Measurements from ENCODE around the gene SLC10A7. TPM values are rescaled to one million over a fixed set of nuclear protein-coding genes. Genes with fewer than 3 reads are reported as not detected.

Gene SLC10A7
- total RNA-seq, 1 donor from 2014 or later = 8.9 TPM

- Histone ChIP-seq H3K9ac (ENCODE audit: low read length) (no peak overlapping the region), H3K4me2 (ENCODE audit: low read length) (no peak overlapping the region), H3K27me3 (ENCODE audit: insufficient read depth, low read length) (no peaks in the 10 kb centered on the region), H3K9me3 (ENCODE audit: insufficient read depth, low read depth, low read length) (no peaks in the 10 kb centered on the region), H3K4me3 (ENCODE audit: insufficient read depth, low read depth, low read length) (no peak overlapping the region), H3K27ac (ENCODE audit: low read depth, low read length) (no peak overlapping the region), H2AFZ (ENCODE audit: low read depth, low read length) (no peak overlapping the region), H3K79me2 (ENCODE audit: insufficient read depth, low read length) (no peaks in the 10 kb centered on the region), H4K20me1 (ENCODE audit: insufficient read depth, low read length) (no peaks in the 10 kb centered on the region), H3K4me1 (ENCODE audit: insufficient read depth, low read length) (peaks cover 9% of the 10 kb centered on the region), H3K36me3 (ENCODE audit: insufficient read depth, low read length) (no peaks in the 10 kb centered on the region)
- Mint-ChIP-seq H3K27me3 (ENCODE audit: low read depth, unreplicated experiment) (no peaks in the 10 kb centered on the region), H3K9me3 (ENCODE audit: unreplicated experiment) (no peaks in the 10 kb centered on the region), H3K4me1 (ENCODE audit: low read depth, unreplicated experiment) (peaks cover 14% of the 10 kb centered on the region), H3K4me3 (ENCODE audit: unreplicated experiment) (no peak overlapping the region), H3K27ac (ENCODE audit: unreplicated experiment) (no peak overlapping the region), H3K36me3 (ENCODE audit: low read depth, unreplicated experiment) (peaks cover 4% of the 10 kb centered on the region)
- no peak for DNase-seq (ENCODE audit: low read depth)
- TF ChIP-seq EZH2 (IDR thresholded peaks at IDR 0.05; ENCODE audit: insufficient read depth, low read length) (no peak), CTCF (IDR thresholded peaks at IDR 0.05; ENCODE audit: insufficient read depth, low read depth, low read length) (no peak)
- no peak for FAIRE-seq
Measured at GRCh38 chr4:146260521-146260920, 261.2 kb downstream of the SLC10A7 start.

GRCh38 chr4:146257511-146257910 is 264.2 kb downstream of the SLC10A7 start:
- no peak overlapping the region for H3K27ac Mint-ChIP-seq (ENCODE audit: unreplicated experiment)
- Histone ChIP-seq H3K27me3 (ENCODE audit: insufficient read depth, low read length) (no peaks in the 10 kb centered on the region), H3K9me3 (ENCODE audit: insufficient read depth, low read depth, low read length) (no peaks in the 10 kb centered on the region), H3K4me3 (ENCODE audit: insufficient read depth, low read depth, low read length) (no peak overlapping the region), H3K4me1 (ENCODE audit: insufficient read depth, low read length) (peaks cover 16% of the 10 kb centered on the region), H3K9ac (ENCODE audit: low read length) (no peak overlapping the region), H4K20me1 (ENCODE audit: insufficient read depth, low read length) (no peaks in the 10 kb centered on the region), H3K79me2 (ENCODE audit: insufficient read depth, low read length) (no peaks in the 10 kb centered on the region), H3K36me3 (ENCODE audit: insufficient read depth, low read length) (no peaks in the 10 kb centered on the region), H3K4me2 (ENCODE audit: low read length) (no peak overlapping the region), H3K27ac (ENCODE audit: low read depth, low read length) (no peak overlapping the region), H2AFZ (ENCODE audit: low read depth, low read length) (no peak overlapping the region)
- TF ChIP-seq EZH2 (IDR thresholded peaks at IDR 0.05; ENCODE audit: insufficient read depth, low read length) = no peak
- TF ChIP-seq CTCF (IDR thresholded peaks at IDR 0.05; ENCODE audit: insufficient read depth, low read depth, low read length) = no peak
- peaks cover 20% of the 10 kb centered on the region for H3K4me1 Mint-ChIP-seq (ENCODE audit: low read depth, unreplicated experiment)
- H3K4me3 Mint-ChIP-seq (ENCODE audit: unreplicated experiment) = no peak overlapping the region
- H3K36me3 Mint-ChIP-seq (ENCODE audit: low read depth, unreplicated experiment) = peaks cover 4% of the 10 kb centered on the region
- FAIRE-seq (no peak), DNase-seq (ENCODE audit: low read depth) (no peak)
- H3K27me3 Mint-ChIP-seq (ENCODE audit: low read depth, unreplicated experiment) = no peaks in the 10 kb centered on the region
- no peaks in the 10 kb centered on the region for H3K9me3 Mint-ChIP-seq (ENCODE audit: unreplicated experiment)

GRCh38 chr4:146256328-146256727 is 265.4 kb downstream of the SLC10A7 start:
- Histone ChIP-seq H2AFZ (ENCODE audit: low read depth, low read length) (no peak overlapping the region), H3K4me1 (ENCODE audit: insufficient read depth, low read length) (peaks cover 16% of the 10 kb centered on the region), H3K79me2 (ENCODE audit: insufficient read depth, low read length) (no peaks in the 10 kb centered on the region), H3K9ac (ENCODE audit: low read length) (peak overlapping the region; percentile 44), H3K9me3 (ENCODE audit: insufficient read depth, low read depth, low read length) (no peaks in the 10 kb centered on the region), H3K4me3 (ENCODE audit: insufficient read depth, low read depth, low read length) (peak overlapping the region; percentile 15), H4K20me1 (ENCODE audit: insufficient read depth, low read length) (no peaks in the 10 kb centered on the region), H3K36me3 (ENCODE audit: insufficient read depth, low read length) (no peaks in the 10 kb centered on the region), H3K27me3 (ENCODE audit: insufficient read depth, low read length) (no peaks in the 10 kb centered on the region), H3K27ac (ENCODE audit: low read depth, low read length) (peak overlapping the region; percentile 83), H3K4me2 (ENCODE audit: low read length) (peak overlapping the region; percentile 66)
- Mint-ChIP-seq H3K4me1 (ENCODE audit: low read depth, unreplicated experiment) (peaks cover 20% of the 10 kb centered on the region), H3K27me3 (ENCODE audit: low read depth, unreplicated experiment) (no peaks in the 10 kb centered on the region), H3K4me3 (ENCODE audit: unreplicated experiment) (no peak overlapping the region), H3K36me3 (ENCODE audit: low read depth, unreplicated experiment) (peaks cover 4% of the 10 kb centered on the region), H3K9me3 (ENCODE audit: unreplicated experiment) (no peaks in the 10 kb centered on the region), H3K27ac (ENCODE audit: unreplicated experiment) (peak overlapping the region; percentile 88)
- no peak for TF ChIP-seq EZH2 (IDR thresholded peaks at IDR 0.05; ENCODE audit: insufficient read depth, low read length)
- TF ChIP-seq CTCF (IDR thresholded peaks at IDR 0.05; ENCODE audit: insufficient read depth, low read depth, low read length) = no peak
- FAIRE-seq (no peak), DNase-seq (ENCODE audit: low read depth) (no peak)
